ENCODE data around the gene KMT2E.

KMT2E gene

DNA sequence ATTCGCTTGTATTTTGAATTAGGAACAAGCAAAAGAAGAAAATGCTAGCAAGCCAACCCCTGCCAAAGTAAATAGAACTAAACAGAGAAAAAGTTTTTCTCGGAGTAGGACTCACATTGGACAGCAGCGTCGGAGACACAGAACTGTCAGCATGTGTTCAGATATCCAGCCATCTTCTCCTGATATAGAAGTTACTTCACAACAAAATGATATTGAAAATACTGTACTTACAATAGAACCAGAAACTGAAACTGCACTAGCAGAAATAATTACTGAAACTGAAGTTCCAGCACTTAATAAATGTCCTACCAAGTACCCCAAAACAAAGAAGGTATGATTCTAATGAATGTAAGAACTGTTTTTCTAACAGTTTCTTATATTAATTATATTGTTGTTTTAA lies 87.9 kb downstream of the KMT2E start:
- Histone ChIP-seq H2BK120ac (ENCODE audit: insufficient read depth, low read length, poor library complexity) (no peak overlapping the region), H4K8ac (ENCODE audit: low read depth, low read length) (no peak overlapping the region), H3K27me3 (ENCODE audit: insufficient read depth, low read length) (no peaks in the 10 kb centered on the region), H3K9me3 (ENCODE audit: insufficient read depth, low read depth, low read length) (no peaks in the 10 kb centered on the region), H3K18ac (ENCODE audit: low read length) (no peak overlapping the region), H3K4me2 (ENCODE audit: low read length) (no peak overlapping the region), H4K12ac (ENCODE audit: low read depth, low read length) (no peak overlapping the region), H3K4me1 (ENCODE audit: control insufficient read depth in 1 of 2, insufficient read depth in 2 of 2, low read length in 2 of 2) (no peaks in the 10 kb centered on the region), H2BK12ac (ENCODE audit: low read length) (no peak overlapping the region), H3K4ac (ENCODE audit: low read depth, low read length) (no peak overlapping the region), H3K36me3 (ENCODE audit: control insufficient read depth in 1 of 2, insufficient read depth in 2 of 2, low read length in 2 of 2) (peaks cover 6 to 12% of the 10 kb centered on the region in 2 experiments), H3K27ac (ENCODE audit: low read depth, low read length) (no peak overlapping the region), H2AK5ac (ENCODE audit: low read length) (no peak overlapping the region), H4K91ac (ENCODE audit: low read depth, low read length) (no peak overlapping the region), H3K14ac (ENCODE audit: low read length) (no peak overlapping the region), H3K4me3 (ENCODE audit: low read depth, low read length) (no peak overlapping the region), H2BK5ac (ENCODE audit: low read depth, low read length, poor library complexity) (no peak overlapping the region), H3K23ac (ENCODE audit: low read length) (no peak overlapping the region), H2AFZ (ENCODE audit: insufficient read depth, low read length, poor library complexity) (no peak overlapping the region), H3K79me2 (ENCODE audit: control insufficient read depth, insufficient read depth, low read length, poor library complexity) (no peaks in the 10 kb centered on the region), H3K79me1 (ENCODE audit: low read length) (no peaks in the 10 kb centered on the region), H3K9ac (ENCODE audit: low read length) (no peak overlapping the region)
- WGBS (ENCODE audit: extremely low coverage, insufficient coverage, insufficient read length), result no CpG with 5 or more reads among the region's 4 CpGs
- DNase-seq, result no peak

GRCh38 chr7:105102557-105103352 lies 88.8 kb downstream of the KMT2E start:
- Histone ChIP-seq H2AK5ac (ENCODE audit: low read length) (no peak overlapping the region), H3K79me2 (ENCODE audit: control insufficient read depth, insufficient read depth, low read length, poor library complexity) (no peaks in the 10 kb centered on the region), H2AFZ (ENCODE audit: insufficient read depth, low read length, poor library complexity) (no peak overlapping the region), H3K4me3 (ENCODE audit: low read depth, low read length) (no peak overlapping the region), H4K91ac (ENCODE audit: low read depth, low read length) (no peak overlapping the region), H4K8ac (ENCODE audit: low read depth, low read length) (no peak overlapping the region), H2BK5ac (ENCODE audit: low read depth, low read length, poor library complexity) (no peak overlapping the region), H3K9ac (ENCODE audit: low read length) (no peak overlapping the region), H3K36me3 (ENCODE audit: control insufficient read depth in 1 of 2, insufficient read depth in 2 of 2, low read length in 2 of 2) (peaks cover 10 to 17% of the 10 kb centered on the region in 2 experiments), H3K27me3 (ENCODE audit: insufficient read depth, low read length) (no peaks in the 10 kb centered on the region), H3K23ac (ENCODE audit: low read length) (no peak overlapping the region), H3K9me3 (ENCODE audit: insufficient read depth, low read depth, low read length) (no peaks in the 10 kb centered on the region), H3K4me2 (ENCODE audit: low read length) (no peak overlapping the region), H2BK12ac (ENCODE audit: low read length) (no peak overlapping the region), H3K4me1 (ENCODE audit: control insufficient read depth in 1 of 2, insufficient read depth in 2 of 2, low read length in 2 of 2) (no peaks in the 10 kb centered on the region), H3K4ac (ENCODE audit: low read depth, low read length) (no peak overlapping the region), H2BK120ac (ENCODE audit: insufficient read depth, low read length, poor library complexity) (no peak overlapping the region), H3K18ac (ENCODE audit: low read length) (no peak overlapping the region), H3K14ac (ENCODE audit: low read length) (no peak overlapping the region), H3K27ac (ENCODE audit: low read depth, low read length) (no peak overlapping the region), H4K12ac (ENCODE audit: low read depth, low read length) (no peak overlapping the region), H3K79me1 (ENCODE audit: low read length) (no peaks in the 10 kb centered on the region)
- no peak for DNase-seq
- no CpG with 5 or more reads among the region's 4 CpGs for WGBS (ENCODE audit: extremely low coverage, insufficient coverage, insufficient read length)

- H3K4me2 ChIP-seq (ENCODE audit: low read length), result no peak overlapping the region
- no peak overlapping the region for H2BK5ac ChIP-seq (ENCODE audit: low read depth, low read length, poor library complexity)
- no peaks in the 10 kb centered on the region for H3K79me1 ChIP-seq (ENCODE audit: low read length)
- no peak overlapping the region for H4K12ac ChIP-seq (ENCODE audit: low read depth, low read length)
- no peak overlapping the region for H3K27ac ChIP-seq (ENCODE audit: low read depth, low read length)
- WGBS (ENCODE audit: extremely low coverage, insufficient coverage, insufficient read length), result no CpG with 5 or more reads among the region's 2 CpGs
- no peak overlapping the region for H3K4me3 ChIP-seq (ENCODE audit: low read depth, low read length)
- H3K14ac ChIP-seq (ENCODE audit: low read length), result no peak overlapping the region
- H3K36me3 ChIP-seq (ENCODE audit: control insufficient read depth in 1 of 2, insufficient read depth in 2 of 2, low read length in 2 of 2), result peaks cover 15 to 29% of the 10 kb centered on the region in 2 experiments
- H3K27me3 ChIP-seq (ENCODE audit: insufficient read depth, low read length), result no peaks in the 10 kb centered on the region
- H4K91ac ChIP-seq (ENCODE audit: low read depth, low read length), result no peak overlapping the region
- H3K9ac ChIP-seq (ENCODE audit: low read length), result no peak overlapping the region
- no peak overlapping the region for H4K8ac ChIP-seq (ENCODE audit: low read depth, low read length)
- H3K18ac ChIP-seq (ENCODE audit: low read length), result no peak overlapping the region
- H3K4me1 ChIP-seq (ENCODE audit: control insufficient read depth in 1 of 2, insufficient read depth in 2 of 2, low read length in 2 of 2), result no peaks in the 10 kb centered on the region
- DNase-seq, result no peak
- no peak overlapping the region for H3K4ac ChIP-seq (ENCODE audit: low read depth, low read length)
- no peak overlapping the region for H2AK5ac ChIP-seq (ENCODE audit: low read length)
- H3K9me3 ChIP-seq (ENCODE audit: insufficient read depth, low read depth, low read length), result no peaks in the 10 kb centered on the region
- H3K23ac ChIP-seq (ENCODE audit: low read length), result no peak overlapping the region
- no peak overlapping the region for H2BK120ac ChIP-seq (ENCODE audit: insufficient read depth, low read length, poor library complexity)
- H2AFZ ChIP-seq (ENCODE audit: insufficient read depth, low read length, poor library complexity), result no peak overlapping the region
- no peak overlapping the region for H2BK12ac ChIP-seq (ENCODE audit: low read length)
- no peaks in the 10 kb centered on the region for H3K79me2 ChIP-seq (ENCODE audit: control insufficient read depth, insufficient read depth, low read length, poor library complexity)
Observed at GRCh38 chr7:105105579-105105978, 91.6 kb downstream of the KMT2E start.

DNA sequence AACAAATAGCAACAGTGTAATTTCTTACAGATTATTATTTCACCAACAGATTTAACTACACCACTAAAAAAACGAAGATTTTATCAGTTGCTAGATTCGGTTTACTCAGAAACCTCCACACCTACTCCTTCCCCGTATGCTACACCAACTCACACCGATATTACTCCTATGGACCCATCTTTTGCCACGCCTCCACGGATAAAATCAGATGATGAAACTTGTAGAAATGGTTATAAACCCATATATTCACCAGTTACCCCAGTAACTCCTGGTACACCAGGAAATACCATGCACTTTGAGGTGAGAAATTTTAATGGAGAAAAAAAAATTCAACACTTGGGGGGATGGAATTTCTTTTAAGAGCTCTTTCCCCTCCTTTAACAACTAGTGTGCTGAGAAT lies 92.5 kb downstream of the KMT2E start:
- Histone ChIP-seq H4K8ac (ENCODE audit: low read depth, low read length) (no peak overlapping the region), H2AFZ (ENCODE audit: insufficient read depth, low read length, poor library complexity) (no peak overlapping the region), H3K36me3 (ENCODE audit: control insufficient read depth in 1 of 2, insufficient read depth in 2 of 2, low read length in 2 of 2) (peaks cover 15 to 29% of the 10 kb centered on the region in 2 experiments), H3K4ac (ENCODE audit: low read depth, low read length) (no peak overlapping the region), H3K27ac (ENCODE audit: low read depth, low read length) (no peak overlapping the region), H3K4me2 (ENCODE audit: low read length) (no peak overlapping the region), H3K9me3 (ENCODE audit: insufficient read depth, low read depth, low read length) (no peaks in the 10 kb centered on the region), H2BK120ac (ENCODE audit: insufficient read depth, low read length, poor library complexity) (no peak overlapping the region), H2BK12ac (ENCODE audit: low read length) (no peak overlapping the region), H2BK5ac (ENCODE audit: low read depth, low read length, poor library complexity) (no peak overlapping the region), H2AK5ac (ENCODE audit: low read length) (no peak overlapping the region), H3K27me3 (ENCODE audit: insufficient read depth, low read length) (no peaks in the 10 kb centered on the region), H3K18ac (ENCODE audit: low read length) (no peak overlapping the region), H3K14ac (ENCODE audit: low read length) (no peak overlapping the region), H3K4me1 (ENCODE audit: control insufficient read depth in 1 of 2, insufficient read depth in 2 of 2, low read length in 2 of 2) (no peaks in the 10 kb centered on the region), H3K9ac (ENCODE audit: low read length) (no peak overlapping the region), H3K23ac (ENCODE audit: low read length) (no peak overlapping the region), H4K12ac (ENCODE audit: low read depth, low read length) (no peak overlapping the region), H3K79me1 (ENCODE audit: low read length) (no peaks in the 10 kb centered on the region), H3K4me3 (ENCODE audit: low read depth, low read length) (no peak overlapping the region), H4K91ac (ENCODE audit: low read depth, low read length) (no peak overlapping the region), H3K79me2 (ENCODE audit: control insufficient read depth, insufficient read depth, low read length, poor library complexity) (no peaks in the 10 kb centered on the region)
- DNase-seq, result no peak
- no CpG with 5 or more reads among the region's 6 CpGs for WGBS (ENCODE audit: extremely low coverage, insufficient coverage, insufficient read length)

All from trophoblast cell (in vitro differentiated cells and primary cell).